Karpas-422 (cell line): Measurements from ENCODE around the gene RORB. TPM values are rescaled to one million over a fixed set of nuclear protein-coding genes. Genes with fewer than 3 reads are reported as not detected.

Experiments
- DNase-seq: peaks from one replicate; pipeline ENCODE4 v3.0.0-alpha.2; 2015
- H2AFZ ChIP-seq: fragments of 200-600 bp; sonication (generic); 2 replicates; pipeline ENCODE4 v1.6.1; 2014; ENCODE audit warnings: antibody characterized with exemption, low read length, mixed read lengths
- H3K27ac ChIP-seq: fragments of 200-600 bp; sonication (generic); 2 replicates; pipeline ENCODE4 v1.5.1; 2014; ENCODE audit warnings: mild to moderate bottlenecking, low read length, moderate library complexity
- H3K27me3 ChIP-seq: fragments of 200-600 bp; sonication (generic); 2 replicates; pipeline ENCODE4 v1.6.1; 2014; ENCODE audit warnings: low read length, mixed read lengths
- H3K36me3 ChIP-seq: fragments of 200-600 bp; sonication (generic); 2 replicates; pipeline ENCODE4 v1.6.1; 2014; ENCODE audit warnings: low read length, mixed read lengths; ENCODE audit not compliant: insufficient read depth
- H3K4me1 ChIP-seq: fragments of 200-600 bp; sonication (generic); 2 replicates; pipeline ENCODE4 v1.6.1; 2014; ENCODE audit warnings: mild to moderate bottlenecking, low read length, mixed read lengths
- H3K4me2 ChIP-seq: fragments of 200-600 bp; sonication (generic); 2 replicates; pipeline ENCODE4 v1.6.1; 2014; ENCODE audit warnings: low read length, low read depth, mild to moderate bottlenecking; ENCODE audit not compliant: poor library complexity, severe bottlenecking
- H3K4me3 ChIP-seq: fragments of 200-600 bp; sonication (generic); 2 replicates; pipeline ENCODE4 v1.5.1; 2014; ENCODE audit warnings: mild to moderate bottlenecking, antibody characterized with exemption, low read length, mixed read lengths
- H3K79me2 ChIP-seq: fragments of 200-600 bp; sonication (generic); 2 replicates; pipeline ENCODE4 v1.6.1; 2014; ENCODE audit warnings: mild to moderate bottlenecking, low read length, mixed read lengths
- H3K9ac ChIP-seq: fragments of 200-600 bp; sonication (generic); 2 replicates; pipeline ENCODE4 v1.6.0; 2014; ENCODE audit warnings: low read length
- H3K9me2 ChIP-seq: fragments of 200-600 bp; sonication (generic), shearing (Covaris generic); replicated peaks from 2 replicates; pipeline ENCODE4 v1.6.0; 2014; ENCODE audit warnings: mild to moderate bottlenecking, low read length, moderate library complexity; ENCODE audit not compliant: insufficient read depth
- H3K9me3 ChIP-seq: fragments of 300-700, 200-600 bp; sonication (generic); 2 replicates; pipeline ENCODE4 v1.6.1; 2014; ENCODE audit warnings: low read length, mixed read lengths
- H4K20me1 ChIP-seq: fragments of 200-600 bp; sonication (generic); 2 replicates; pipeline ENCODE4 v1.6.1; 2014; ENCODE audit warnings: mild to moderate bottlenecking, antibody characterized with exemption, low read length, low read depth; ENCODE audit not compliant: insufficient read depth
- total RNA-seq: library from RNA; depleted of rRNA; stranded (reverse); fragments of >200 nt; shearing (Covaris generic); gene quantifications from 2 replicates; pipeline ENCODE4 v1.2.3, GENCODE V29; 2014; ENCODE audit warnings: low replicate concordance

Gene RORB
- total RNA-seq, 1 experiment from 2014 or later: 1.1 TPM

GRCh38 chr9:74742191-74742790 is 245.2 kb downstream of the RORB start:
- no peak for DNase-seq
- no peak overlapping the region for H2AFZ ChIP-seq
- no peaks in the 10 kb centered on the region for H4K20me1 ChIP-seq
- no peak overlapping the region for H3K4me3 ChIP-seq
- H3K9me2 ChIP-seq: no peaks in the 10 kb centered on the region
- no peak overlapping the region for H3K4me2 ChIP-seq
- no peaks in the 10 kb centered on the region for H3K4me1 ChIP-seq
- H3K9ac ChIP-seq: no peak overlapping the region
- H3K27me3 ChIP-seq: no peaks in the 10 kb centered on the region; the same call in 1 of the 2 replicates
- H3K36me3 ChIP-seq: no peaks in the 10 kb centered on the region
- no peaks in the 10 kb centered on the region for H3K9me3 ChIP-seq
- no peaks in the 10 kb centered on the region for H3K79me2 ChIP-seq
- no peak overlapping the region for H3K27ac ChIP-seq
